Measurements from ENCODE around the gene SLC8A2. TPM values are rescaled to one million over a fixed set of nuclear protein-coding genes. Genes with fewer than 3 reads are reported as not detected.

Gene SLC8A2
- total RNA-seq, 3 donors from 2014 or later (not counting 1 experiment from before 2014, with no cell fraction given) = 0.20 TPM; not detected in 2

DNA sequence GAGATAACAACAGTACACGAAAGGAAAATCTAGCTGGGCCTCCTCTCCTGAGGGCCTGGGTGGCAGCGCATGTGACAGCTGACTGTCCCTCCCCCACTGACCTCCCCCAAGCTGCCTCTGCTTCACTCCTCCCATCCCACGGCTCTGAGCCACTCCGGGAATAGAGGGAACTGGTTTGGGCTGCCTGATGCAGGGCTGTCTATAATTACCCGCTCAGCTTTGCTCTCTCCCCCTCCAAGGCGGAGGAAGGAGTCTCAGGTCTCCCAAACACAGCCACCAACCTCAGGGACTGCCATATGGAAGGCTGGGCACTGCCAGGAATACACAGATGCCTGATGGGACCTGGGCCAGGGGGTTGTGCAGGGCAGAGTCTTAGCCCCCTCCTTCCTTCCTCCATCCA lies 35.3 kb upstream of the SLC8A2 start:
- Histone ChIP-seq H3K27ac (ENCODE audit: low read length) (no peak overlapping the region), H3K4me3 (ENCODE audit: low read length) (no peak overlapping the region), H3K9me3 (ENCODE audit: control insufficient read depth, insufficient read depth, low read length) (no peaks in the 10 kb centered on the region), H3K4me1 (ENCODE audit: control insufficient read depth, insufficient read depth, low read length) (peaks cover 10% of the 10 kb centered on the region), H3K36me3 (ENCODE audit: control insufficient read depth, insufficient read depth, low read length) (peaks cover 22% of the 10 kb centered on the region), H3K27me3 (ENCODE audit: control insufficient read depth, insufficient read depth, low read length) (no peaks in the 10 kb centered on the region)
- Mint-ChIP-seq H3K27me3 (ENCODE audit: low read depth in 2 of 2) (no peaks in the 10 kb centered on the region), H3K4me1 (peaks cover 29 to 50% of the 10 kb centered on the region in 2 donors), H3K27ac (no peak overlapping the region), H3K4me3 (no peak overlapping the region), H3K9me3 (no peaks in the 10 kb centered on the region), H3K36me3 (peaks cover 7% of the 10 kb centered on the region)
- 81% methylated on average over 6 of the region's 6 CpGs for WGBS (ENCODE audit: insufficient coverage)
- TF ChIP-seq, protein P1, sequence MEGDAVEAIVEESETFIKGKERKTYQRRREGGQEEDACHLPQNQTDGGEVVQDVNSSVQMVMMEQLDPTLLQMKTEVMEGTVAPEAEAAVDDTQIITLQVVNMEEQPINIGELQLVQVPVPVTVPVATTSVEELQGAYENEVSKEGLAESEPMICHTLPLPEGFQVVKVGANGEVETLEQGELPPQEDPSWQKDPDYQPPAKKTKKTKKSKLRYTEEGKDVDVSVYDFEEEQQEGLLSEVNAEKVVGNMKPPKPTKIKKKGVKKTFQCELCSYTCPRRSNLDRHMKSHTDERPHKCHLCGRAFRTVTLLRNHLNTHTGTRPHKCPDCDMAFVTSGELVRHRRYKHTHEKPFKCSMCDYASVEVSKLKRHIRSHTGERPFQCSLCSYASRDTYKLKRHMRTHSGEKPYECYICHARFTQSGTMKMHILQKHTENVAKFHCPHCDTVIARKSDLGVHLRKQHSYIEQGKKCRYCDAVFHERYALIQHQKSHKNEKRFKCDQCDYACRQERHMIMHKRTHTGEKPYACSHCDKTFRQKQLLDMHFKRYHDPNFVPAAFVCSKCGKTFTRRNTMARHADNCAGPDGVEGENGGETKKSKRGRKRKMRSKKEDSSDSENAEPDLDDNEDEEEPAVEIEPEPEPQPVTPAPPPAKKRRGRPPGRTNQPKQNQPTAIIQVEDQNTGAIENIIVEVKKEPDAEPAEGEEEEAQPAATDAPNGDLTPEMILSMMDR (IDR thresholded peaks at IDR 0.05) = no peak
- DNase-seq = no peak
- intact Hi-C loops (cut with micrococcal nuclease) = no loop called here
- no peak for ATAC-seq

DNA sequence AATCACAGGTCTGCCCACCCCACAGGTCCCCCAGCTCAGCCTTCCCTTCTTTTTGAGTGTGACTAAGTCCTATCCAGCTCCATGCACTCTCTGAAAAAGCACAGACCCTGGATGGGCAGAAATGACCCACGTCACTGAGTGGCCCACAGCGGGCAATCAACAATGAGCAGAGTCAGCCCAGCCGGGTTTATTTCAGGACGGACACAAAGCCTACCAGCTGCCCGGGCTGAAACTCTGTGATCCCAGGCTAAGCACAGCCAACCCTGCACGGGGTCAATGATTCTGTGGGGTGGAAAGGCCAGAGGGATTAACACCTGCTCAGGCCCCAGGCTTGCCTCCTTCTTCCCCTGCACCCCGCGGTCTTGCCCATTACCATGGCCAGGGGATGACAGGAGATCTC lies 34.8 kb upstream of the SLC8A2 start:
- Mint-ChIP-seq H3K9me3 (no peaks in the 10 kb centered on the region), H3K27me3 (ENCODE audit: low read depth in 2 of 2) (no peaks in the 10 kb centered on the region), H3K27ac (no peak overlapping the region), H3K4me1 (peaks cover 28 to 45% of the 10 kb centered on the region in 2 donors), H3K4me3 (no peak overlapping the region), H3K36me3 (peaks cover 7% of the 10 kb centered on the region)
- DNase-seq (no peak), ATAC-seq (no peak)
- intact Hi-C loops (cut with micrococcal nuclease) = no loop called here
- Histone ChIP-seq H3K9me3 (ENCODE audit: control insufficient read depth, insufficient read depth, low read length) (no peaks in the 10 kb centered on the region), H3K27me3 (ENCODE audit: control insufficient read depth, insufficient read depth, low read length) (no peaks in the 10 kb centered on the region), H3K4me3 (ENCODE audit: low read length) (no peak overlapping the region), H3K4me1 (ENCODE audit: control insufficient read depth, insufficient read depth, low read length) (peaks cover 5% of the 10 kb centered on the region), H3K36me3 (ENCODE audit: control insufficient read depth, insufficient read depth, low read length) (peaks cover 26% of the 10 kb centered on the region), H3K27ac (ENCODE audit: low read length) (no peak overlapping the region)
- WGBS (ENCODE audit: insufficient coverage) = 93% methylated on average over 8 of the region's 8 CpGs
- TF ChIP-seq, protein P1 (IDR thresholded peaks at IDR 0.05) = no peak

DNA sequence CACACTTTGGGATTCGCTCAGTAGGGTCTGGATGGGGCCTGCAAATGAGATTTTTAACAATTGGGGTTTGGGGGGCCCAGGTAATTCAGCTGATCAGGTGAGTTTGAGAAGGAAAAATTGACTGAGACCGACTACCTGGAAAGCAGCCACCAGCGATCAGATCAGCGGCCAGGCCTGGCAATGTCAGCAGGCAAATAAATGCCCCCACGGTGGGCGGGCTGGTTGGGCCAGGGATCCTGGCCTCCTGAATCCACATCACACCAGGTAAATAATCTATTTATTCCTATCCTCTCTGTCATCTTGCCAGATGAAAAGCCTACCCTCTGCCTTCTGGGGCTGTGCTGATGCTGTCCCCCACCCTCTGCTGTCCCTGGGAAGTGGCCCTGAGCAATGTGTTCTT lies 33.8 kb upstream of the SLC8A2 start:
- Histone ChIP-seq H3K36me3 (ENCODE audit: control insufficient read depth, insufficient read depth, low read length) (peaks cover 34% of the 10 kb centered on the region), H3K9me3 (ENCODE audit: control insufficient read depth, insufficient read depth, low read length) (no peaks in the 10 kb centered on the region), H3K4me3 (ENCODE audit: low read length) (no peak overlapping the region), H3K27me3 (ENCODE audit: control insufficient read depth, insufficient read depth, low read length) (no peaks in the 10 kb centered on the region), H3K27ac (ENCODE audit: low read length) (no peak overlapping the region), H3K4me1 (ENCODE audit: control insufficient read depth, insufficient read depth, low read length) (peaks cover 2% of the 10 kb centered on the region)
- 97% methylated on average over 6 of the region's 6 CpGs for WGBS (ENCODE audit: insufficient coverage)
- Mint-ChIP-seq H3K27me3 (ENCODE audit: low read depth in 2 of 2) (no peaks in the 10 kb centered on the region), H3K4me3 (no peak overlapping the region), H3K36me3 (peaks cover 7% of the 10 kb centered on the region), H3K9me3 (no peaks in the 10 kb centered on the region), H3K4me1 (peaks cover 29 to 35% of the 10 kb centered on the region in 2 donors), H3K27ac (peak overlapping the region in 1 of 2 donors; percentile 21)
- no peak for DNase-seq
- TF ChIP-seq, protein P1 (IDR thresholded peaks at IDR 0.05) = no peak
- ATAC-seq = no peak
- intact Hi-C loops (cut with micrococcal nuclease) = no loop called here

DNA sequence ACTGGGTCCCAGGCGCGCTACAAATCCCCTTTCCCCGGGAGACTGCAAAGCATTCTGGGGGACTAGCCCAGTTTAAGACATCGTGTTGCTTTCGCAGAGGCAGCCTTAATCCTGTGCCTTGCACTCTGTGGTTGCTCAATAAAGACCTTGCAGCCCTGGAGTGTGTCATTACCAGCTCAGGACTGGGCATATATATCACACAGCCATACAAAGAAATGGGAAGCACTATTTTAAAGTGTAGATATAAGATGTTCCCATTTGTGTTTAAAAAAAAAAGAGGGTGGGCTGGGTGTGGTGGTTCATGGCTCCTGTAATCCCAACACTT lies 32.1 kb upstream of the SLC8A2 start:
- peaks cover 7% of the 10 kb centered on the region for H3K36me3 Mint-ChIP-seq

More for the DNA sequence above, 32.1 kb upstream of the SLC8A2 start:
- H3K4me3 ChIP-seq (ENCODE audit: low read length) = no peak overlapping the region
- Mint-ChIP-seq H3K4me3 (no peak overlapping the region), H3K27ac (no peak overlapping the region), H3K27me3 (ENCODE audit: low read depth in 2 of 2) (no peaks in the 10 kb centered on the region), H3K4me1 (peaks cover 17 to 26% of the 10 kb centered on the region in 2 donors), H3K9me3 (no peaks in the 10 kb centered on the region)
- WGBS (ENCODE audit: insufficient coverage) = 88% methylated on average over 5 of the region's 5 CpGs
- DNase-seq (no peak), ATAC-seq (no peak)
- H3K36me3 ChIP-seq (ENCODE audit: control insufficient read depth, insufficient read depth, low read length) = peaks cover 49% of the 10 kb centered on the region
- intact Hi-C loops (cut with micrococcal nuclease) = no loop called here
- no peak overlapping the region for H3K27ac ChIP-seq (ENCODE audit: low read length)
- H3K9me3 ChIP-seq (ENCODE audit: control insufficient read depth, insufficient read depth, low read length) = no peaks in the 10 kb centered on the region
- TF ChIP-seq, protein P1 (IDR thresholded peaks at IDR 0.05) = no peak
- H3K4me1 ChIP-seq (ENCODE audit: control insufficient read depth, insufficient read depth, low read length) = no peaks in the 10 kb centered on the region
- H3K27me3 ChIP-seq (ENCODE audit: control insufficient read depth, insufficient read depth, low read length) = no peaks in the 10 kb centered on the region
